ENCODE results near the gene ALDH7A1.
"Not testable (repeated sequence)": the region's sequence is repeated elsewhere in the genome, so short reads cannot be mapped to it uniquely, and the experiment has no call there.

The ALDH7A1 gene

GRCh38 chr5:126591549-126591948, 3.5 kb downstream of the ALDH7A1 start:
- DNase-seq, result no peak

DNA sequence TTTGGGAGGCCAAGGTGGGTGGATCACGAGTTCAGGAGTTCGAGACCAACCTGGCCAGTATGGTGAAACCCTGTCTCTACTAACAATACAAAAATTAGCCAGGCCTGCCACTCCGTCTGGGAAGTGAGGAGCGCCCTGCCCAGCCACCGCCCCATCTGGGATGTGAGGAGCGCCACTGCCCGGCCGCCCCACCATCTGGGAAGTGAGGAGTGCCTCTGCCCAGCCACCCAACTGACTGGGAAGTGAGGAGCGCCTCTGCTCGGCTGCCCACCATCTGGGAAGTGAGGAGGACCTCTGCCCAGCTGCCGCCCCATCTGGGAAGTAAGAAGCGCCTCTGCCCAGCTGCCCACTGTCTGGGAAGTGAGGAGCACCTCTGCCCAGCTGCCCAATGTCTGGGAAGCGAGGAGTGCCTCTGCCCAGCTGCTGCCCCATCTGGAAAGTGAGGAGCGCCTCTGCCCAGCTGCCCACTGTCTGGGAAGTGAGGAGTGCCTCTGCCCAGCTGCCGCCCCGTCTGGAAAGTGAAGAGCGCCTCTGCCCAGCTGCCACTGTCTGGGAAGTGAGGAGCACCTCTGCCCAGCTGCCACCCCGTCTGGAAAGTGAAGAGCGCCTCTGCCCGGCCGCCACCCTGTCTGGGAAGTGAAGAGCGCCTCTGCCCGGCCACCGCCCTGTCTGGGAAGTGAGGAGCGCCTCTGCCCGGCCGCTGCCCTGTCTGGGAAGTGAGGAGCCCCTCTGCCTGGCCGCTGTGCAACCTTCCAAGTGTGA, 5.3 kb downstream of the ALDH7A1 start:
- no peak for DNase-seq

- no peak for DNase-seq
Observed at GRCh38 chr5:126587551-126588390, 7.2 kb downstream of the ALDH7A1 start.

DNA sequence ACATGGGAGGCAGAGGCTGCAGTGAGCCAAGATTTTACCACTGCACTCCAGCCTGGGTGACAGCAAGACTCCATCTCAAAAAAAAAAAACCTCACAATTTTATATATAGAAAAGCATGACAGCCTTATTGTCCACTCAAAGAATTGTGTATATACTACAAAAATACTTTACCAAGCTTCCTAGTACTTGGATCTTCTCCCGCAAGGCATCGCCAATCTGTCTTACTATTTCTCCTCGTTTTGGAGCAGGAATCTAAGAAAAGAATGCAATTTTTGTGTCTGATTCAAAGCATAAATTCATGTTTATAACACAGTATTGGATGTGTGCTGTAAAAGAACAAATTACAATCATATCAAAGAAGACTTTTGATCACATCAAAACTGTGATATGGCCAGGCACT, 11.3 kb downstream of the ALDH7A1 start:
- DNase-seq, result no peak

GRCh38 chr5:126579716-126580115, 15.3 kb downstream of the ALDH7A1 start:
- DNase-seq, result no peak

- DNase-seq, result no peak
Observed at GRCh38 chr5:126577415-126577814, 17.6 kb downstream of the ALDH7A1 start.

DNA sequence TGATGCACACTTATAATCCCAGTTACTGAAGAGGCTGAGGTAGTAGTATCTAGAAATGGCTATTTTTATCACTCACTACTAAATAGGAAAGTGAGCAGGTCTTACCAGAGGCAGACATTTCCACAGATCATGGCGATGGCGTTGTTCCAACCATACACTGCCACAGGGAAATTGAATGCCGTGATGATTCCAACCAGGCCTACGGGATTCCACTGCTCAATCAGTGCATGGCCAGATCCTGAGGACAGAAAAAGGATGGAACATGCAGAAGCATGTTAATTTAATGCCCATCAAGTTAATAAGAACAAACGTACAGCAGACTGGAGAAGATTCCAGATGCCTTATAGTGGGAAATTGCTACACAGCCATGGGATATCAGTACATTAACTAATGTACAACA, 18.0 kb downstream of the ALDH7A1 start:
- DNase-seq, result no peak

DNA sequence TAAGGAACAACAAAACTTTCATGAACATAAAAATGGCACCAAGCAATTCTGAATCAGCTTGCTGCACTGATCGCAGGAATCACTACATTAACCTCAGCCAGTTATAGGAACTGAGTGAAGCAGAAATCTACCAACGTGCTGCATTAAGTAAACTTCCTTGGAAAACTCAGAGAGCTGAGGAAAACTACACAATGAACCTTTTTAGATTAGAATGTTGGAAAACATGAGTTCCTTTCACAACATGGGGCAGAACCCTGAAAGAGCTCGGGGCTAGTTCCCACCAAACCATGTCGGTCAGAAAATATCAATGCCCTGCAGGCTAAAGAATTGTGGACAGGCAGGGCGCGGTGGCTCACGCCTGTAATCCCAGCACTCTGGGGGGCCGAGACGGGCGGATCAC, 19.4 kb downstream of the ALDH7A1 start:
- DNase-seq, result no peak

- no peak for DNase-seq
Observed at GRCh38 chr5:126568206-126568755, 26.7 kb downstream of the ALDH7A1 start.

DNA sequence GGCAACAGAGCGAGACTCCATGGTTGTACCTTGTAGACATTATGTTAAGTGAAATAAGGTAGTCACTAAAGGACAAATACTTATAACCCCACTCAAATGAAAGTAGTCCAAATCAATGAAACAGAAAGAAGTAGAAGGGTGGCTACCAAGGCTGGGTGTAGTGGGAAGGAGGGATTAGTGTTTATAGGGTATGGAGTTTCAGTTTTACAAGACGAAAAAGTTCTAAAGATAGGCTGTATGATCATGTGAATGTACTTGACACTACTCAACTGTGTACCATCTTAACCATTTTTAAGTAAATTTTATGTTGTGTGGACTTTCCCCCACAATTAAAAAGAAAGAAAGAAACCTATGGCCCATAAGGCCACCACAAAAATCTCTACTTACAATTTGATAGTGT, 32.2 kb downstream of the ALDH7A1 start:
- DNase-seq, result no peak

- DNase-seq, result no peak
Observed at GRCh38 chr5:126561908-126562307, 33.1 kb downstream of the ALDH7A1 start.

DNA sequence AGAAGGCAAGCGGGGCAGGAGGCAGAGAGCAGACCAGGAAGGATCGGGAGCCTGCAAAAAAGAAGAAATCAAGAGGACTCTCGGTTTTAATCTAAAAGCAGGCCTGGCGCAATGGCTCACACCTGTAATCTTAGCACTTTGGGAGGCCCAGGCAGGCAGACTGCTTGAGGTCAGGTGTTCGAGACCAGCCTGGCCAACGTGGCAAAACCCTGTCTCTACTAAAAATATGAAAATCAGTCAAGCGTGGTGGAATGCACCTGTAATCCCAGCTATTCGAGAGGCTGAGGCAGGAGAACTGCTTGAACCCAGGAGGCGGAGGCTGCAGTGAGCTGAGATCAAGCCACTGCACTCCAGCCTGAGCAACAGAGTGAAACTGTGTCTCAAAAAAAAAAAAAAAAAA, 39.9 kb downstream of the ALDH7A1 start:
- not testable (repeated sequence) for DNase-seq

DNA sequence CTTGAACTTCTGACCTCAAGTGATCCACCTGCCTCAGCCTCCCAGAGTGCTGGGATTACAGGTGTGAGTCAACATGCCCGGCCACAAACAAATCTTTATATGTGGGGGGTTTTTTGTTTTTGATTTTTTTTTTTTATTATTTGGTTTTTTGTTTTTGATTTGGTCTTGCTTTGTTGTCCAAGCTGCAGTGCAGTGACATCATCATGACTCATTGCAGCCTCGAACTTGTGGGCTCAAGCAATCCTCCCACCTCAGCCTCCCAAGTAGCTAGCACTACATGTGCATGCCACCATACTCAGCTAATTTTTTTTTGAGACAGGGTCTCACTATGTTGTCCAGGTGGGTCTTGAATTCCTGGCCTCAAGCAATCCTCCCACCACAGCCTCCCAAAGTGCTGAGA, 42.4 kb downstream of the ALDH7A1 start:
- no peak for DNase-seq

- DNase-seq, result peak; percentile 60
Observed at GRCh38 chr5:126544087-126544740, 50.8 kb downstream of the ALDH7A1 start.

GRCh38 chr5:126543660-126544059, 51.4 kb downstream of the ALDH7A1 start:
- DNase-seq, result no peak

GRCh38 chr5:126543009-126543408, 52.0 kb downstream of the ALDH7A1 start:
- DNase-seq, result no peak

- DNase-seq, result no peak
Observed at GRCh38 chr5:126542441-126542840, 52.6 kb downstream of the ALDH7A1 start.

GRCh38 chr5:126540631-126541030, 54.4 kb downstream of the ALDH7A1 start:
- no peak for DNase-seq

DNA sequence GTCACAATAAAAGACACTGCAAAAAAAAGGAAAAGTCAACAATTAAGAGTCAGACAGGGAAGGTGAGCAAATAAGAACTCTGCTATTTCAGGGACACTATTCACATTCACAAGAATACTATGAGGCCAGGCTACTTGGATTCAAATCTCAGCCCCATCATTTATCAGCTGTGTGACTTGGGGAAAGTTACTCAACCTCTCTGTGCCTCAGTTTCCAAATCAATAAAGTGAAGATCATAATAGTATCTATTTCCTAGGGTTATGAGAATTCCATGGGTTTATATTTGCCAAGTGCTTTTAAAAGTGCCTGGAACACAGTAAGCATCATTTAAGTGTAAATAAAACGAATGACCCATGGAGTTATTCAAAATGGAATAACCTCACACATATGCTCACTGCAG, 56.4 kb downstream of the ALDH7A1 start:
- DNase-seq, result no peak

GRCh38 chr5:126536874-126537273, 58.1 kb downstream of the ALDH7A1 start:
- DNase-seq, result no peak

DNA sequence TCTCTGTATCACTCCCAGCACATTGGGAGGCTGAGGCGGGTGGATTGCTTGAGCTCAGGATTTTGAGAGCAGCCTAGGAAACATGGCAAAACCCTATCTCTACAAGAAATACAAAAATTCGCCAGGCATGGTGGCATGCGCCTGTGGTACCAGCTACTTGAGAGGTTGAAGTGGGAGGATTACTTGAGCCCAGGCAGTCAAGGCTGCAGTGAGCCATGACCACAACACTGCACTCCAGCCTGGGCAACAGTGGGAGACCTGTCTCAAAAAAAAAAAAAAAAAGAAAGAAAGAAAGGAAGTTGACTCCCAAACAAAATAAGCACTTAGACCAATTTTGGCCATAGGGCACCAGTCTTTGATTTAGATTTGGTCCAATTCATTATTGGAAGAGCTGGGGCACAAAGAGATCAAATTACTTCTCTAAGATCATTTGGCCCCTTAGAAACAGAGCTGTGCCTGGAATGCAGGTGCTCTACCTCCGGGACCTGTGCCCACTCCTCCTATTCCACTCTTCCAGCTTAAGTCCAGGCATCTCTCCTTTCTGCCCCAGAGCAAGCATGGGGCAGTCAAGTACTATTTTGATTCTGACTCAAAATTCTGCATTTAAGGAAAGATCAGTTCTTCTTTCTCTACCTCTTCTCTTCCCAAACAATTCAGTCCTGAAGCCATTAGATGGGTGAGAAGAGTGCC, 59.0 kb downstream of the ALDH7A1 start:
- no peak for DNase-seq

GRCh38 chr5:126534553-126534952, 60.5 kb downstream of the ALDH7A1 start:
- DNase-seq, result no peak

Measured in NCI-H82 (cell line).